Panc1 (cell line): Measurements from ENCODE around the gene ABCC1. TPM values are rescaled to one million over a fixed set of nuclear protein-coding genes. Genes with fewer than 3 reads are reported as not detected.
A peak's percentile ranks its signal among the peaks of the same experiment; 100 is the strongest.

Source experiments
- ATAC-seq: fragments of 200-7000 bp; cut with Tn5 transposase; 2 replicates; pipeline ENCODE4 v1.9.1; 2020; ENCODE audit warnings: mild to moderate bottlenecking, moderate library complexity
- BruUV-seq: library from RNA; stranded (reverse); fragments of 400-500 nt; replicated peaks from 2 replicates; lab custom pipeline; 2021; lab: Mats Ljungman, UMichigan
- CTCF ChIA-PET: fragments of 300-600 bp; sonication (Branson Sonifier 250); formaldehyde crosslinking; loops from one replicate; lab custom pipeline; 2022; ENCODE audit warnings: antibody characterized with exemption; lab: Charles Lee
- POLR2A ChIA-PET: fragments of 300-600 bp; sonication (Branson Sonifier 250); formaldehyde crosslinking; loops from one replicate; lab custom pipeline; 2022; ENCODE audit warnings: antibody characterized with exemption; lab: Charles Lee
- DNase-seq: peaks from one replicate; pipeline ENCODE4 v3.0.0-alpha.2; 2010; ENCODE audit warnings: low read depth, low spot score
- H3K27ac ChIP-seq: 2 replicates; pipeline ENCODE4 v1.5.1; 2011; ENCODE audit warnings: mild to moderate bottlenecking, low read length, inconsistent platforms
- H3K27me3 ChIP-seq: fragments of 200-500 bp; sonication (Bioruptor generic); 2 replicates; pipeline ENCODE4 v1.6.0; 2014; ENCODE audit warnings: low read length, inconsistent platforms; ENCODE audit not compliant: control insufficient read depth, insufficient read depth
- H3K36me3 ChIP-seq: fragments of 200-500 bp; sonication (Bioruptor generic); 2 replicates; pipeline ENCODE4 v1.5.1; 2014; ENCODE audit warnings: inconsistent platforms, mild to moderate bottlenecking, low read length, moderate library complexity; ENCODE audit not compliant: control insufficient read depth, insufficient read depth
- H3K4me1 ChIP-seq: 2 replicates; pipeline ENCODE4 v1.5.1; 2011; ENCODE audit warnings: inconsistent platforms, mild to moderate bottlenecking, low read length, moderate library complexity; ENCODE audit not compliant: control insufficient read depth, insufficient read depth
- H3K4me3 ChIP-seq, 2 experiments: 2 replicates each; pipeline ENCODE4 v1.5.1; 2011 to 2012; ENCODE audit warnings: low read depth in 2 of 2, low read length in 2 of 2, mild to moderate bottlenecking in 2 of 2, inconsistent platforms in 1 of 2, moderate library complexity in 1 of 2
- H3K9me3 ChIP-seq: fragments of 200-500 bp; sonication (Bioruptor generic); 2 replicates; pipeline ENCODE4 v1.5.1; 2014; ENCODE audit warnings: low read depth, mild to moderate bottlenecking, inconsistent platforms, low read length, moderate library complexity; ENCODE audit not compliant: control insufficient read depth, insufficient read depth
- CTCF ChIP-seq: fragments of 450-650 bp; IDR thresholded peaks from 2 replicates; pipeline ENCODE4 v1.5.1; 2017; ENCODE audit warnings: mild to moderate bottlenecking
- POLR2AphosphoS5 ChIP-seq: IDR thresholded peaks from 2 replicates; pipeline ENCODE4 v1.6.1; 2012; ENCODE audit warnings: mild to moderate bottlenecking, low read depth, low read length, moderate library complexity
- REST ChIP-seq, 2 experiments: IDR thresholded peaks; 2 replicates each; pipeline ENCODE4 v1.6.1; 2011 to 2012; ENCODE audit warnings: low read depth in 2 of 2, control low read depth in 1 of 2, low read length in 1 of 2, mild to moderate bottlenecking in 1 of 2, moderate library complexity in 1 of 2; ENCODE audit not compliant: insufficient read depth in 1 of 2
- SIN3A ChIP-seq: IDR thresholded peaks from 2 replicates; pipeline ENCODE4 v1.6.1; 2012; ENCODE audit warnings: low read depth, mild to moderate bottlenecking, low read length, moderate library complexity, borderline replicate concordance; ENCODE audit not compliant: insufficient read depth
- TCF7L2 ChIP-seq: IDR thresholded peaks from 2 replicates; pipeline ENCODE4 v1.6.1; 2011; ENCODE audit warnings: mild to moderate bottlenecking, low read depth, low read length, inconsistent platforms
- in situ Hi-C: cut with HindIII; loops from 2 replicates; pipeline ENCODE4 v1.10.0; 2016; ENCODE audit warnings: low sequenced_read_pairs, low pct_unique_long_range_greater_than_20kb
- intact Hi-C: fragments of 100-400 bp; cut with micrococcal nuclease; formaldehyde crosslinking; loops from one replicate; pipeline ENCODE4 v1.10.0; 2022; ENCODE audit not compliant: unreplicated experiment
- total RNA-seq: library from RNA; stranded (reverse); gene quantifications from one replicate; pipeline ENCODE4 v1.2.1, GENCODE V29; 2021; ENCODE audit not compliant: unreplicated experiment

The ABCC1 gene
- total RNA-seq, 1 experiment from 2014 or later, result 296 TPM

GRCh38 chr16:16175296-16175695 is 225.9 kb downstream of the ABCC1 start:
- POLR2A ChIA-PET, result no interaction called here
- H3K27me3 ChIP-seq, result no peaks in the 10 kb centered on the region
- no peaks in the 10 kb centered on the region for H3K36me3 ChIP-seq
- intact Hi-C loops, result no loop called here
- ATAC-seq (peak; percentile 55; the same call in 1 of the 2 replicates), DNase-seq (no peak)
- no peak for TF ChIP-seq SIN3A
- TF ChIP-seq REST (IDR thresholded peaks at IDR 0.05; ENCODE audit: insufficient read depth in 1 of 2, low read depth in 2 of 2, low read length in 1 of 2), result no peak
- TF ChIP-seq TCF7L2, result no peak
- TF ChIP-seq POLR2AphosphoS5, result no peak
- no peak for TF ChIP-seq CTCF
- no peaks in the 10 kb centered on the region for H3K4me1 ChIP-seq
- no peak overlapping the region for H3K27ac ChIP-seq
- in situ Hi-C loops, result no loop called here
- no peak overlapping the region for H3K4me3 ChIP-seq
- H3K9me3 ChIP-seq, result no peaks in the 10 kb centered on the region
- CTCF ChIA-PET, result interaction anchor here (0.6 kb wide), 1 partner anchor 95 kb away, joined by 3 read pairs; no protein-coding TSS in a partner anchor
- BruUV-seq, result no TSS peak

GRCh38 chr16:16176328-16176727 is 226.9 kb downstream of the ABCC1 start:
- ATAC-seq, result no peak
- POLR2A ChIA-PET, result no interaction called here
- intact Hi-C loops, result no loop called here
- Histone ChIP-seq H3K9me3 (no peaks in the 10 kb centered on the region), H3K36me3 (no peaks in the 10 kb centered on the region), H3K27ac (no peak overlapping the region), H3K4me1 (no peaks in the 10 kb centered on the region), H3K4me3 (no peak overlapping the region), H3K27me3 (no peaks in the 10 kb centered on the region)
- no peak for DNase-seq
- TF ChIP-seq REST (IDR thresholded peaks at IDR 0.05; ENCODE audit: insufficient read depth in 1 of 2, low read depth in 2 of 2, low read length in 1 of 2), result no peak
- TF ChIP-seq POLR2AphosphoS5, result no peak
- no TSS peak for BruUV-seq
- CTCF ChIA-PET, result no interaction called here
- in situ Hi-C loops, result no loop called here
